Measurements from ENCODE around the gene IRS1.

IRS1 gene

DNA sequence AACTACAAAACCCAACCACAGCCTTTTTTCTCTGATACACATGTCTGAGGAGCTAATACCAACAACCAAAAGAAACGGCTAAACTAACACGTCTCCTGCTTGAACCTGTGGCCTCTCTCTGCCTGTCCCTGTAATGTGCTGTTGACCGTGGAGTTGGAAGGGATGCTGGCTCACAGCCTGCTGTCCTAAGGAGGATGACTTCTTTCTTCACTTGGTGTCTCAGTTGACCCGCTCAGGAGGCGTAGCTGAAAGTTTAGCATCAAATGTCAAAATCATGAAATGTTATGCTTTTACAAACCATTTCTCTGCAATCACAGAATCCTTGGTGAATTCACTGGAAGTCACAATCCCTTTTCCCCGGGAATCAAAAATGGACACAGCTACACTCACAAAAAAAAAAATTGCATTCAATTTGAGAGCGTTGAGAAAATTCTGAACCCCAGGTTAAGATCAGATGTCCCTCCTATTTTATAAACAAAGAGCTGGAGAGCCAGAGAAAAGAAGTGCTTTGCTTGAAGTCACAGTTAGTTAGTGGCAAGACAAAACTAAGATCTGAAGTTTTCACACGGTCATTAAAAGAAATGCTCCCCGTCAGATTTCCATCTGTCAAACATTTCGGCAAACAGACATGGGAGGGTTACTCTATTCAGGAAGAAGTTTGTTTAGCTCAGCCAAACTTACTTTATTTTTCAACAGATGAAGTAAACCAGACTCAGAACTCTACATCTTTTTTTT is 74.3 kb downstream of the IRS1 start:
- DNase-seq (ENCODE audit: low read depth in 2 of 2) = no peak

DNA sequence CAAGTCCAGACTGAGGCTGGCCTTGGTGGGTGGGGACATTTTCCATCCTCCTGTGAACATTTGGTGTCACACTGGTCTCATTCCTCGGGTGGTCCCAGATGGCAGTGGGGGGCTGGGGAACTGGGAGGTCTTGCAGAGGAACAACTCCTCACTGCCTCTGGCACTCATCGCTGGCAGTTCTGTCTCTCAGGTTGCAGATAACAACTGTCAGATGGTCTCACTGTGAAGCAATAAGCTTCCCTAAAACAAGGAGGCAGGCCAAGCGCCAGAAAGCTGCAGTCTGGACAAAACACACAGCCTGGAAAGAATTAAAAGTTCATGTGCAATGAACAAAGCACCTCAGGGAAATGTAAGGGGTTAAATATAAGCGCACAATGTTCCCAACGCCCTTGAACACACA is 78.1 kb downstream of the IRS1 start:
- no peak for DNase-seq (ENCODE audit: low read depth in 2 of 2)

DNA sequence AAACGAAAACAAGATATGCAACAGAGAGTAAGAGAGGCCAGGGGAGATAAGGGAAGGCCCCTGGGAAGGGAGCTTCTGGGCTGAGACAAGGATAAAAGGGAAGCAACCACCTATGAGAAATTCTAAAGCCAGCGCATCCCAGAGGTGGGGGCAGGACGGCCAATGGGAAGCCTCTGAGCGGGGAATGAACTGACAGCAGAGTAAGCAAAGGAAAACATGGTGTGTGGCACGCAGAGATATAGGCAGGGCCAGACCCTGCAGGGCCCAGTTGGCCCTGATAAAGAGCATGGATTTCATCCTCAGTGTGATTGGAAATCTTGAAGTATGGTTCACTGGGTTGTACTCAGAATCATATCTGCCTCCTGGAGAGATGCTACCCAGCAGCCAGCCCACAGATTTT is 78.7 kb downstream of the IRS1 start:
- no peak for DNase-seq (ENCODE audit: low read depth in 2 of 2)

DNA sequence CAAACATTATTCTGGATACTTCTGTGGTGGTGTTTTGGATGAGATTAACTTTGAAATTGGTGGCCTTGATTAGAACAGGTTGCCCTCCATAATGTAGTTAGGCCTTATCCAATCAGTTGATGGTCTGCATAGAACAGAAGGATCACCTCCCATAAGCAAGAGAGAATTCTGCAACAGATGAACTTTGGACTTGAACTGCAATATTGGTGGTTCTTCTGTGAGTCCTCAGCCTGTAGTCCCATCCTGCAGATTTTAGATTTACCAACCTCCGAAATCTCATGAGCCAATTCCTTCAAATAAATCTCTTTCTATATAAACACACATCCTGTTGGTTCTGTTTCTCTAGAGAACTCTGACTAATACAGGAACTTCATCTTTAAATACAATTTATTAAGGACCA is 81.9 kb downstream of the IRS1 start:
- DNase-seq (ENCODE audit: low read depth in 2 of 2) = no peak

DNA sequence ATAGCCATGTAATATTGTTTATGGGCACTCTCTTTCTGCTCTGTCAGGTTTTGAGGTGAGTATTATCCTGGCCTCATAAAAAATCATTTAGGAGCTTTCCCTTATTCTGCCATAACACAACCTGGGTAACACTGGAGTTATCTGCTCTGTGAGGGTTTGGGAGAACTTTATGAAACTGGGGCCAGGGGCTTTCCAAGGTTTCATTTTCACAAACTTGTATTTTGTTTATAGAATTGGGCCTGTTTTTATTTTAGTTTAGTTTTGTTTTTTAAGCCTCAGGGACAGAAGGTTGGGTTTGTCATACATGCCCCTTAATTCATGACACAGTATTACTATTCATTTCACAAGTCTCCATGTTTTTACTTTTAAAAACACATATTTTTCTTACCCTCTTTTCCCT is 83.5 kb downstream of the IRS1 start:
- no peak for DNase-seq (ENCODE audit: low read depth in 2 of 2)

DNA sequence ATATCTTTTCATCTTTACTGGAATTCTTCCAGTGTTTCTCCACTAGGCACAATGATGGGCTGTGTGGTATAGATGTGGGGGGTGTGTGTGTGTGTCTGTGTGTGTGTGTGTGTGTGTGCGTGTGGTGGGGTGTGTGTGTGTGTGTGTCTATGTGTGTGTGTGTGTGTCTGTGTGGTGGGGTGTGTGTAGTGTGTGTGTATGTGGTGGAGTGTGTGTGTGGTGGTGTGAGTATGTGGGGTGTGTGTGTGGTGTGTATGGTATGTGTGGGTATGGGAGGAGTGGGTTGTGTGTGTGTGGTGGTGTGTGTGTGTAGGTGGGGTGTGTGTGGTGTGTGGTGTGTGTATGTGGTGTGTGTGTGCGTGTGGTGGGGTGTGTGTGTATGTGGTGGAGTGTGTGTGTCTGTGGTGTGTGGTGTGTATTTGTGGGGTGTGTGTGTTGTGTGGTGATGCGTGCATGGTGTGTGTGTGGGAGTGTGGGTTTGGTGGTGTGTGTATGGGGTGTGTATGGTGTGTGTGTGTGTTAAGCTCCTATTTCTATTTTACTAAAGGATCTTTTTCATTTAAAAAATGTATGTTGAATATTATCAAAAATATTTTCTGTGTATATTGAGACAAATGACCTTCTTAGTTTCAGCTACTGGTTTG is 84.2 kb downstream of the IRS1 start:
- DNase-seq (ENCODE audit: low read depth in 2 of 2) = no peak

DNA sequence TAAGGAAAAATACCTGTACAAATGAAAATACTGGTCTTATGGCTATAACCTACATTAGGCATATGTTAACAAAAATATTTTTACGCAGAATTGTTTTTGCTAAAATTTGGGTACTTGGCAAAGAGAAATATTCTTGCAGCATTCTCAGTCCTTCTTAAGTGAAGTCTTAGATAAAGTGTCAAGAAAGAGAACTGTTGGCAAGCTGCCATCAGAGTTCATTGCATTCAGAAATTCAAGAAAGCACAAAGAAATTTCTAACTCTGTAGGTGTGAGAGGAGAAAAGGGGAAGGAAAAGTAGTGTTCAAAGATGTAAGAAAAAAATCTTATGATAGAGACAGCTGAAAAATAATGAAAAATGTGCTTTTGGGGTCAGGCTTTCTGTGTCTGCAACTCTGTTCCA is 86.7 kb downstream of the IRS1 start:
- DNase-seq (ENCODE audit: low read depth in 2 of 2) = no peak

DNA sequence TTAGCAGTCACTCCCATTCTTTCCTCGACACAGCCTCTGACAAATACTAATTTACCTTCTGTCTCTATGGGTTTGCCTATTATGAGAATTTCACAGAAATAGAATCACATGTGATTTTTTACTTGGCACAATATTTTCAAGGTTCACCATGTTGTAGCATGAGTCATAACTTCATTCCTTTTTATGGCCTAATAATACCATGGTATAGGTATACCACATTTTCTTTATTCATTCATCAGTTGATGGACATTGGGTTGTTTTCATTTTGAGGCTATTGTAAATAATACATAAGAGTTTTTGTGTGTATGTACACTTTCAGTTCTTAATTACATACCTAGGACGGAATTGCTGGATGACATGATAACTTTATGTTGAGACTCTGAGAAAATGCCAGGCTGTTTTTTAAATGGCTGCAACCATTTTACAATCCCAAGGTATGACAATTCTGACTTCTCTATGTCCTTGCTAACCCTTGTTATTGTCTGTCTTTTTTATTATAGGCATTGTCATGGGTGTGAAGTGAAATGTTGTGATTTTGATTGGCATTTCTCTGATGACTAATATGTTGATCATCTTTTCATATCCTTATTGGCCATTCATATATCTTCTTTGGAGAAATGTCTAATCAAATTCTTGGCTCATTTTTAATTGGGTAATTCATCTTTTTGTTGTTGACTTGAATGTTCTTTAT is 87.9 kb downstream of the IRS1 start:
- no peak for DNase-seq (ENCODE audit: low read depth in 2 of 2)

DNA sequence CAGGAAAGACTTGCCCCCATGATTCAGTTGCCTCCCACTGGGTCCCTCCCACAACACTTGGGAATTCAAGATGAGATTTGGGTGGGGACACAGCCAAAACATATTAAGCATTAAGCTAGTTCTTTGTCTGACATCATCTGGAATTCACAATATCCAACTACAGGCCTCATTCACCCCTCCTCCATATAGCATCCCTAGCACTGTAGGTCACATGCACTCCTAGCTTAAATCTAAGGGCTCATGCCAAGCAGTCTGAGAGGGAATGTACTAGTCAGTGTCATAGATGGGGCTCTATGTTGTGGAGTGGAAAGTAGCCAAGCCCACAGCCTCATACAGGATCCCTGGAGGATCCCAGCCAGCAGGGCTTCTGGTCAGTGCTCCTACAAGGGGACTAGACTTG is 92.1 kb downstream of the IRS1 start:
- DNase-seq (ENCODE audit: low read depth in 2 of 2) = no peak

DNA sequence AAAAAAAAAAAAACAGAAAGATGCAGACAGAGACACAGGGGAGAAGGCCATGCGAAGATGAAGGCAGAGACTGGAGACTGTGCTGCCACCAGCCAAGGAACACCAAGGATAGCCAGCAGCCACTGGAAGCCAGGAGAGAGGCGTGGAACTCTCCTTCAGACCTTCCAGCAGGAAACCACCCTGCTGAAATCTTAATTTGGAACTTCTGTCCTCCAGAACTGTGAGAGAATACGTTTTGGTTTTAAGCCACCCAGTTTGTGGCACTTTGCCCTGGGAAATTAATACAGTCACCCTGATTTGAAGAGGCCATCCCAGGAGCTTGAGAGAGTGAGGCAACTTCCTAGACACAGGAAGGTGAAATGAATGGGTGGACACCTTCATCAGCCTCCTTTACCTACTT is 93.7 kb downstream of the IRS1 start:
- no peak for DNase-seq (ENCODE audit: low read depth in 2 of 2)

DNA sequence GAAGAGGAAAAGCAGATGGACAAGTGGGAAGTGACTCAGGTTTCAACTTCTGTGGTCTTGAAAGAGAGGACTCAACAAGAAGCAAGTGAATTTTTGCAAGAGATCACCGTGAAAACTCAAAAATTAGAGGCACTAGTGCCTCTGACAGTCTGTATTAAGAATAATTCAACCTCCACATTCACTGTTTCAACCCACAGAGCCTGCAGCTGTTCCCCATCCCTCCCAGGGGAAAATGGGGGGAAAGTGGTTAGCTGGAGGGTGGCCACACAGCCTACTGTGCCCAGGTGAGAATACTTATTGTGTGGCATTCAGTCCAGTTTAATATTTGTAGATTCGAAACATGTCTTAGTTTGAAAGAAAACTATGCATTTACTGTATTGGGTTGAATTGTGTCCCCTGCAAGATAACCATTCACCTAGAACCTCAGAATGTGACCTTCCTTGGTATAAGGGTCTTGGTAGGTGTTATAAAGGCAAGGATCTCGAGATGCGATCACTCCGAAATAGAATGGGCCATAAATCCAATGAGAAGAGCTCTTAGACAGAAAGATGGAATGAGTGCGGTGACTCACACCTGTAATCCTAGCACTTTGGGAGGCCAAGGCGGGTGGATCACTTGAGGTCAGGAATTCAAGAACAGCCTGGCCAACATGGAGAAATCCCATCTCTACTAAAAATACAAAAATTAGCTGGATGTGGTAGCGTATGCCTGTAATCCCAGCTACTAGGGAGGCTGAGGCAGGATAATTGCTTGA is 94.3 kb downstream of the IRS1 start:
- DNase-seq (ENCODE audit: low read depth in 2 of 2) = no peak

DNA sequence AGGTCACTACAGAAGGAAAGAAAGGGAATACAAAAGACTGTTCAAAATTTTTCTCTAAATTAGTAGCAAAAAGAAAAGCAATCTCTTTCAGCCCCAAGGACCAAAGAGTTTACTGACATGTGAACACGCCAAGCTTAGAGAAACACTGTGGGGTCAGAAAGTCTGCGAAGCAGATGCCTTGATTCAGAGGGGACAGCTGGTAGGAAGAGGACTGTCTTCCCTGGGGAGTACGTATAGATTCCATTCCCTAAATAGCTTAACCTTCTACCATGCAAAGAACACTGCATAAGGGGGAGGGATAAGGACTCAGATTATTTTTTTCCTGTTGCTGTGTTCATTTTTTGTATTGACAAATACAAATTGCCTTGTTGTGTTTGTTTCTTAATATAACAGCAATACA is 96.1 kb downstream of the IRS1 start:
- DNase-seq (ENCODE audit: low read depth in 2 of 2) = no peak

DNA sequence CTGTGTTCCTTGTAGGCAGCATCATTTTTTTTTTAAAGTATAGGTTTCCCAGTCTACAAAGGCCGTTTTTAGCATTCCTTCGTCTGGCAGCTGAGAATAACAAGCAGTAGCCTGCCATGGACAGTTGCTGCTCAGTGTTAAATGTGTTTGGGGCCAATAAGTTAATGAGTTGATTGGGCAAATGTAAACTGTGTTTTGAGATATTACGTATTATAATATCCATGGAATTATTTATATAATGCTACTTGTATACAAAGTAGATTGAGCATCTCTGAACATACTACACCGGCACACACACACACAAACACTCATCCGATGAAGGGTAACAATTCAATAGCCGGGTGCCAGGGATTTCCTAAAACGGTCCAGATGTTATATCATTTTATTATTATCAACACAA is 97.2 kb downstream of the IRS1 start:
- no peak for DNase-seq (ENCODE audit: low read depth in 2 of 2)

DNA sequence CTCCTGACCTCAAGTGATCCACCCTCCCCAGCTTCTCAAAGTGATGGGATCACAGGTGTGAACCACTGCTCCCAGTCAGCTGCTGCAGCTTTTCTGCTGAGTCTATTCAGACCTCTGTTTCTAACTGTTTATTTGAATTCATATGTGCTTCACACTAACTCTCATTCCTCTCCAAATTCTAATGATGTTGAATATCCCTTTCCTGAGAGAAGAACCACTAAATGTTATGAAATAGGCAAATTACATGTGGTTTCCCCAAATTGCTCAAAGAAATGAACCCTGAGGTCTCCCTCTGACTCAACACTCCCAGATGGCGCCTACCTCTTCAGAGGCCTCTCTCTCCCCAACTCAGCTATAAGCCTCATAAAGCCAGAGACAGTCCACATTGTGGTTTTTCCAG is 98.6 kb downstream of the IRS1 start:
- DNase-seq (ENCODE audit: low read depth in 2 of 2) = no peak

DNA sequence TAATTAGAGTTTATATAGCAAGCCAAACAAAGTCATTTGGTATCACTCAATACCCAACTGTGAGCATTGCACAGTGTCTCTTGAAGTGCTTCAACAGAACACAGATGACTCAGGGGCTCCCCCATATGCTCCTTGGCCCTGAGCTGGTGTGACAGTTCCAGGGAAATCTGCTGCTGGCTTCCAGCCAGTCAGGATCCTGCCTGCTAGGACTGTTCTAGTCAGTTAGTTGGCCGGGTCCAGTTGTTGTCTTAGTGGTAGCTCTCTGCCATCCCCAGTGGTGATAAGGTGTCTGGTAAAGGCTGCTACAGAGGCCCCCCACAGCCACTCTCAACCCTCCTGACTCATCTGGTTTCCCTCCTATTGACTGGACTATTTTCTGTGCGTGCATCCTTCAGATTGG is 100.3 kb downstream of the IRS1 start:
- DNase-seq (ENCODE audit: low read depth in 2 of 2) = no peak

DNA sequence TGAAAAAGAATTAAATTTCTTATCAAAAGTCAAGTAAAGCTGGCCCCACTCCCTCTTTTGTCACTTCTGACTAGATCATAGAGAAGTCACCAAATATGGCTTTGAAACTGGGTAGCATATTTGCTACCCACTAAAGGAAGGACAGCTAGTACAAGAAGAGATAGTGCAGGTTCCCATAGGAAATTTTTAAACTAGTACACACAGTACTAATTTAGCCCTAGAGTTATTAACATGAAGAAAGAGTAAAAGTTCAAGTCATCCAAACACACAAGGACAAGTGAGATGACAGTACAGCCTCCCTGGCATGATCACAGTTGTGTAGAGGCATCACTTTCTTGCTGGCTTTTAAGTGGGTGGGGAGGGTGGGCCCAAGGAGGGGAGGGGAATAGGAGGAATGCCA is 100.9 kb downstream of the IRS1 start:
- no peak for DNase-seq (ENCODE audit: low read depth in 2 of 2)

DNA sequence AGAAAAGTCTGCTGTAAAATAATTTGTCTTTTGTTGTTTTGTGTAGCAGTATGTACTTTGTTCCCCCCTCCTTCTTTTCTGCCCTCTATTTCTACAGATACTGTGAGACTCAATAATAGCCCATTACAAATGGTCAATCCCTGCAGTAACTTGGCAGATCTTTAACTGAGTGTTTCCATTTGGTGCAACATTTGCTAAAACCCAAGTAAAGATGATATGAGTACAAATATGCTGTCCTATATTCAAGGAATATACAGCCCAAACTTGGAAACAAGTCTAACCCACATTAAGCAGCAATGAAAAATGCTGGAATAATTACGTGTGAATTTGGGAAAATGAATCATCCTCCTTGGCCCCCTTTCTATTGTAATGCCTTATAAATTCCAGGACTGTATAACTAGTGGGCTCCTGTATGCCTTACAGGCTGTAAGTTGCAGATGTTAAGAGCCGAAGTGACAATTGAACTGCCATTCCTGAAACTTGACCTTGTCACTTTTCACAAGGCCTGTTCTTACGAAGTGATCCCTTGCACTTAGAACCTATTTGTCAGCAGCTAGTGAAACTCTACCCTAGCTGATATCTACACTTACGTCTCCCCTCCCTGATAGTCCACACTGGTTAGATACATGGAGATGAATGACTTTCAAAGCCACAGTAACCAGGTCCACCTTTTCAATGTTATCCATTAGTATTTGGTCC is 104.9 kb downstream of the IRS1 start:
- DNase-seq (ENCODE audit: low read depth in 2 of 2) = no peak

DNA sequence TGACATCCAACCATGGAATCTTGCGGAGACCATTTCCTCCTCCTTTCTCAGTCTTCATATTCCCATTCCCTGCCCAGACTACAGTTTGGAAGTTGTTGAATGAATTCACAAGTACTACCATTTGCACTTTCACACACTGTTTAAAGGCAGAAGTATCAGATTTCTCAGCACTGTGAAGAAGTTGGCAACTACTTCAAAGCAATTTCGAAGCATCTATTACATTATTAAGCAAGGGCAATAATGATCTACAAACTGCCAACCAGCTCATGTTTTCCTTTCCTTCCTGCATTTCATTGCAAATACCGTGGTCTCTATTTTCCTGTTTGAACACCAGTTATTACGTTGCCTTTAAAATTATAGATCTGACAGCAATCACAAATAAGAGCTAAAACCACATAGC is 105.5 kb downstream of the IRS1 start:
- no peak for DNase-seq (ENCODE audit: low read depth in 2 of 2)

DNA sequence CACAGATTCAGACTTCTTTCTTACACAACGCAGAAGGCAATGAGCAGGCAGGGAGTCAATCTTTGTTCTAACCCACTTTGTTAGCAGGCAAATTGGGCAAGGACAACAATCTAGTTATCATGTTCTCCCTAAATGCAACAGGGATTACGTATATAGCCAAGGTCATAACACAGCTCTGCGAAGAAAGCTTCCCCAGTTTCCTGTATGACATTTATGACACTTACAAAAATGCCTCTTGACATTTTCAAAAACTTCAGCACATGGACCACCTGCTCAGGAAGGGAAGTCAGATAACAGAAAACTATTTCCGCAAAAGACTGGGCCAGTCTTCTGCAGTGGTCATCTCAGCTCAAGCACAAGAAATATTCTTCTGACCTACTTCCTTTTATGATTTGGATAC is 106.1 kb downstream of the IRS1 start:
- no peak for DNase-seq (ENCODE audit: low read depth in 2 of 2)

DNA sequence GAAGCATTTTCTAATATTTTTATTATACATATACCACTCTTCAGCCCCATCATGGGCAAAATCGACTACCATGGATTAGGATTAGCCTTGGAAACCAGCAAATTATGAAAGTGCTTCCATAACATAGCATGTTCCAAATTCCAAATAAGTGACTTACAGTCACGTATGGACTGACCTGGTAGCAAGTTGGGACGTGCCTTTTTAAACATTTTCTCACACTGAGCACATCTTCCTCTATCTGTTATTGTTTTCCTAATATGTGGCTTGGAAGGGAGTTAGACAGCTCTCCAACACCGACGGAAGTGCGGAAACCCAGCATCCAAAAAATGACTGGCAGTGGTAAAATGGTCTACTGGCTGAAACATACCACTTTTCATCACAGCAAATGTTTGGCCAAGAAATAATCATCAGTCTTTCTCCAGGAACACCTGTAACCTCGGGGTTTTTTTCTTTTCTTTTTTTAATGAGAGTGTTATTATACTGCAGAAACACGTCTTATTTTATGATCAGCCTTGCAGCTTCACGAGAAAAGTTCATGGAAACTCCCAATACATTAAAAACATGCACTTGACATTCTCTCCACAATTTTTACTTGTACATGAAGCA is 107.0 kb downstream of the IRS1 start:
- DNase-seq (ENCODE audit: low read depth in 2 of 2) = no peak

DNA sequence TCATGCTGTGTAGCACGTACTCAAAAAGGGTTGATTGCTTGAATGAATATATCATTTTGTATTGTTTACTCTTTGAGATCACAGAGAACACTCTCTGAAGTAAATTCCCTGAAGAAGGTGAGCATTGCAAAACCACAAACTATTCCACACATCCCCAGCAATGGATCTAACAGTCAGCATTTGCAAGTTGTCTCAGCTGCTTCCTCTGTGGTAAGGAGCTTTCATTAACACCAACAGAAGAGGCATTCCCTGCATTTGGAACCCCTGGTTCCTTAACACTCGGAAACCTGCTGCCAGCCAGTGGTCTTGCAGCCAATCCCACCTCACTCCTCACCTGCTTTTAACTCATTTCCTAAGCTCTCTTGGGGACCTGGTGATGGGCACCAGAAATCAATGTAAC is 108.4 kb downstream of the IRS1 start:
- no peak for DNase-seq (ENCODE audit: low read depth in 2 of 2)
